Fibroblast of skin of back (primary cell): ENCODE data around the gene TNN.

Experiments
- DNase-seq: peaks from one replicate; pipeline ENCODE4 v3.0.0-alpha.2; 2013

Gene TNN

GRCh38 chr1:175148068-175148467 lies 80.4 kb downstream of the TNN start:
- no peak for DNase-seq

DNA sequence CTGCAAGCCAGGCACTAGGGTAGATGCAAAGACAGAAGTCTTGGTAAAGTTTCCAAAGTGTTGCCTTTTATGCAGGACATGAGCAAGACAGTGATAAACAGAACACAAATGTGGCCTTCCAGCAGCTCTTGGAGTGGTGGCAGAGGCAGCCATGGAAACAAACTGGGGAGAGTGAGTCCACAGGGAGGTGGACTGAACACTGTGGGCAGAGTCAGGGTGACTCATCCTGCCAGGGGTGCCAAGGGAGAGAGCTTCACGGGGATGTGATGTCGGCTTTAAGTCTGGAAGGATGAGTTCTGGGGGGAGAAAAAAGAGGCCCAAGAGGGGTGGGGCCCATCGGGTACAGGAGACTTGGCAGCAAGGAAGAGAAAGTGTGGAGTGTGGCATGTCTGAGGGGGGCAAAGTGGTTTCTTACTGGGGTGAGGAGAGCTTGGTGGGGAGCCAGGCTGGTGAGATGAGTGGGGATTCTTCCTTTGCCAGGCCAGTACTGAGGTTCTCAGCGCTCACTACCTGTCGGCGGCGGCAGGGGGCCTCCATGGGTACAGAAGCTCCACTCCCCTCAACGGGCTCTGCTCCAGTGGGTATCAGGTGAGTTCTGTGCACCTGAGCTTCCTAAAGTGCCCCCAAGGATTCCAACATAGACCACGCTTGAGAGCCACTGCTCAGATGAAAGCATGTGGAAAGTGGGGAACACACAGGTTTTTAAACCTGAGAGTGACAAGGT lies 83.1 kb downstream of the TNN start:
- peak; percentile 56 for DNase-seq

- peak; percentile 26 for DNase-seq
Measured at GRCh38 chr1:175152006-175152652, 84.5 kb downstream of the TNN start.

GRCh38 chr1:175154629-175155472 lies 87.2 kb downstream of the TNN start:
- DNase-seq, result peak; percentile 52

GRCh38 chr1:175155473-175155856 lies 87.8 kb downstream of the TNN start:
- DNase-seq, result no peak

GRCh38 chr1:175155936-175156335 lies 88.3 kb downstream of the TNN start:
- DNase-seq, result no peak

DNA sequence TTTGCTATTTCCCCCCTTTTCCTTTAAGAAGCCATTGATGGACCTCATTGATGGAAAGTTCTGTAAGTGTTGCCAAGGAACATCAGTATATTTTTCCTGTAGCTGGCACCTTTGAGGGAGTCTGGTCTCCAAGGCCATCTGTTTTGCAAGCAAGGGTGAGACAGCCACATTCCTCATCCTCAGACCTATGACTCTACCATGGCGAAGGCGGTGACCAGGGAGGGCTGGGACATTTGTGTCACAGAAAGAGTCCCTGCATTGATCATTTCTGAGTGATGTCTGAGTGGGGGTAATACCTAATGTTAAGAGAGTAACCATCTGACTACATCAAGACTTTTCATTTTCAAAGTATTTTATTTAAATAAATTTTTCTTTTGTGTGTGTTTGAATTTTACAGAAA lies 89.6 kb downstream of the TNN start:
- DNase-seq, result no peak

- no peak for DNase-seq
Measured at GRCh38 chr1:175158170-175158591, 90.5 kb downstream of the TNN start.

DNA sequence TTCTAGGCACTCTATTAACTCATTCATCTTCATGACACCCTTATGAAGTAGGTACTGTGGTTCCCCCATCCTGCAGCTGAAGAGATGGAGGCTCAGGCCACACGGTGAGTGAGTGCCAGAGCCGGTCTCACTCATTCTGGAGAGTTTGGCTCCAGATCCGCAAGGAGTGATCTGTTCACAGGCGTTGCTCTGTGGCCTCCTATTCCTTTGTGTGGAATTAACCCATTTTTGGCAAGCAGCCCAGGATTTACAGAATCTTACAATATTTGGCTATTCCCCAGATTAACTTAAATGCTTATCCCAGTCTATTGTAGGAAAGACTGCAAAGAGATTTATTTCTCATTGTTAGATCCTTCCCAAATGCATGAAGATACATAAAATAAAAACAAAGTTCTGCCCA lies 95.3 kb downstream of the TNN start:
- DNase-seq, result no peak

DNA sequence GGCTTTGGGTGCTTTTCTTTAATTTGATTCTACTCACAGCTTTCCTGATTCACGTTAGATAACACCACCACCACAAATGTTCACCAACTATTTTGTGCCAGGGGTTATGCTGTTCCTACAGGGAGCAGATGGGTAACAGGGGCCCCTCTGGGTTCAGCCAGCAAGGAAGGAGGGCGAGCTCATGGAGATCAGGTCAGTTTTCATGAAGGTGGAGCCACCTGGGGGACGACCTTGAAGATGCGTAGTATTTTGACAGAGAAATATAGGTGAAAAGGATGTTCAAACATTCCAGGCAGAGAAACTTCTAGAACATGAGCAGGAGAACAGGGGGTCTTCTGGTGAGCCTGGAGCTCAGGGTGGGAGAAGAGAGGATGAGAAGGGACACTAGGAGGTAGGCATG lies 96.1 kb downstream of the TNN start:
- DNase-seq, result no peak

- DNase-seq, result no peak
Measured at GRCh38 chr1:175164751-175165150, 97.1 kb downstream of the TNN start.

GRCh38 chr1:175166746-175167145 lies 99.1 kb downstream of the TNN start:
- no peak for DNase-seq

- no peak for DNase-seq
Measured at GRCh38 chr1:175167861-175168260, 100.2 kb downstream of the TNN start.

- DNase-seq, result no peak
Measured at GRCh38 chr1:175168782-175169181, 101.1 kb downstream of the TNN start.

DNA sequence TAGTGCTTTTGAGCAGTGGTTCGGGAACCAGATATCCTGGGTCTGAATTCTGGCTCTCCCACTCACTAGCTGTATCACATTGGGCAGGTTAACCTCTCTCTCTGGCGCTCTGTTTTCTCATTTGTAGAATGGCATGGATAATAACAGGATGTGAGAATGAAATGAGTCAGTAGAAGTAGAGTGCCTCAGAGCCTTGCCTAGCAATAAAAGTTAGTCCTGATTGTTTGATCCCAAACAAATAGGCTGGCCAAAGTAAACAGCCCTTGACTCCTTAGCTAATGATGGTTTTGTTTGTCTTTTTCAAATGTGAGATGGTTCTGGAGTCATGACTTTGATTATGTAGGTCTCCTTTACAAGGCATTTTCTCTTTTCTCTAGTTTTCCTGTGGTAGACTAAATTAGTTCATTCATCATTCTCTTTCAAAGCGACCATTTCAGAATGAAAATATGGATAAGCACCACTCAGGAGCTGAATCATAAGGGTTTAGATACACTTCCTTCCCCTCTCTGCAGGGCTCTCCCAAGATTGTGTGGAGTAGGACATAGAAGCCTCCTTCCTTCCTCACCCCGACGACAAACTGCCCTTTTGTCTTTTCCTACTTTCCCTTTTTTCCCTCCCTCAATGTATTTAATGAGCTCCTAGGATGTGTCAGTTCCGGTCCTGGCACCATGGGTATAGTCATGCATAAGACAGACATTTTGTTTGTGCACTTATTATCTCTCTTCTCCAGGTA lies 101.8 kb downstream of the TNN start:
- DNase-seq, result peak; percentile 42

DNA sequence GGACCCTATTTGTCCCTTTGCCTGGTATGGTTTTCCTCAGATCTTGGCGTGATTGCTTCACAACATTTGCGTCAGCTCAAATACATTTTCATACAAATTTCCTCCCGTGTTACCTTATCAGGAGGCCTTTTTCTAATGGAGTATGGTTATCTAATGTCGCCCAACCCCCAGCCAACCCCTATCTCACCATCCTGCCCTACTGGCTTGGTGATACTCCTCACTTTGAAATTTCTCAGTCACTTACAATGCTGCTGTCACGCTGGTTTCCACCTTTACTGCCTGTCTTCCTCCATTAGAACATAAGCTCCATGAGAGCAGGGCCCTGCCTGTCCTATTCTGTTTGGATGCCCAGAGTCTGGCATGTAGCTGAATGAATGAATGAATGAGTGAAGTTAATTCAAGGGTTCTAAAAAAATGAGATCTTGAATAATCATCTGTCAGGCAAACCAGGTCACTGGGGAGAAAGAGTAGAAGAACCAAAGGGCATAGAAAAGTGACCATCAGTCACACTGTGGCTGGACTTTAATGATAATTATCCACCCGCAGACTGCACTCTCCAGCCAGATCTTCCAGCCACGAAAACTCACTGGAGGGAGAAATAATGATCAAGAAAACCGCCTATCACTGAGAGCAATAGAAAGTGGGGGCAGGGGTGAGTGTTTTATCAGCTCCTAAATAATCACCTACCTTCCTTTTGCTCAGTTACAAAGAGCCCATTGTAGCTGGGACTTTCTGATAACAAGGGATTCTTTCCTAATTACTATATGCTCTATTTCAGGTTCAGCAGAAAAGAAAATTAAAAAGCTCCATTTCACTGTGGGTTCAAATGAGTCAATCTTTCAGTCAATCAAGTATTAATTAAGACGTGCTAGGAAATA lies 103.6 kb downstream of the TNN start:
- no peak for DNase-seq

DNA sequence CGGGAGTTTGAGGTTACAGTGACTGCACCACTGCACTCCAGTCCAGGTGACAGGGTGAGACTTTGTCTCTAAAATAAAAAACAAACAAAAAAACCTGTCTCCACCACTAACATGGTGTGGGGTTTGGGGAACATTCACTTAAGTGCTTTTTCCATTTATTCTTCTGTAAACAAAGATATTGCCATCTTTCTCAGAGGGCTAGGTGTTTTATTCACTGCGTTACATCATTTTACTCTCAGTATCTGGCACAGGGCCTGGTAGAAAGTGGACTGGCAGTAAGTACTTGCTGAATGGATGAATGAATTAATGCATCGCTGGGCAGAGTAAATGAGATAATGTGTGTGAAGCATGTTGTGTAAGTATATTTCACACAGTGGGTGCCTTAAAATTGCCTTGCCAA lies 104.9 kb downstream of the TNN start:
- no peak for DNase-seq

GRCh38 chr1:175173531-175173930 lies 105.9 kb downstream of the TNN start:
- DNase-seq, result no peak

DNA sequence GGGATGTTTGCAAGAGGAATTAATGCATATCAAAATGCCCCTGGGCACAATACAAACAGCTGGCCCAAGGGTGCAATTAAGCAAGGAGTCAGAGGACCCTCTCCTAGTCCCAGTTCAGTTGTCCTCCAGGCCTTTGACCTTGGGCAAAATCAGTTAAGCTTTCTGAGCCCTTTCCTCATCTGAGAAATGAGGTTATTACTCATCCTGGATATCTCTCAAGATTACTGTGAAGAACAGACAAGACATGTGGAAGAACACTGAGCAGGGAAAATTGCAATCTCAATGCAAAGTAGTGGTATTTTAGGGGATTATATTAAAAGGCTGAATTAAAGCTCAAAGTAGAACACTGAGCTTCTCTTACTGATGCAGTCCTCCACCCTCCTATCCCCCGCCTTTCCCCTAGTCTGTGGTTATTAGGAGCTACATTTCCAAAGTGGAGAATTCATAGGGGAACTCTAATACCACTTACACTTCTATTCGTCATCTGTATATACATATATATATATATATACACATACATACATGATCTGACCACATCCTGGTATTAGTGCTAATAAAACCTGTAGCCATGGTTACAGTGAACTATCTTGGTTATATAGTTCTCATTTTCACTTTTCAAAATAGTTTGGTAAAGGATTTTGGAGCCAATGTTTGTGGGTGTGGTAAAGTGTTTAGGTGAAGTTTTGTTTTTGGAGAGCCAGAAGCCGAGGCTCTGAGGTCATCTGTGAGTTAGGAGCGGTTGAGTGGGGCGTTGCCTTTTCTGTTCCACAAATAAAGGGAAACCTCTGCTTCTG lies 106.9 kb downstream of the TNN start:
- no peak for DNase-seq

GRCh38 chr1:175176246-175176645 lies 108.6 kb downstream of the TNN start:
- no peak for DNase-seq

GRCh38 chr1:175178056-175178455 lies 110.4 kb downstream of the TNN start:
- DNase-seq, result no peak
